CD4-positive, alpha-beta T cell (primary cell): ENCODE measurements around the gene METTL15. TPM values are rescaled to one million over a fixed set of nuclear protein-coding genes. Genes with fewer than 3 reads are reported as not detected.
"Not testable (repeated sequence)": the region's sequence is repeated elsewhere in the genome, so short reads cannot be mapped to it uniquely, and the experiment has no call there.

Experiments
- ATAC-seq: fragments of 200-7000 bp; cut with Tn5 transposase; one replicate; pipeline ENCODE4 v1.10.0; 2022; ENCODE audit warnings: mild to moderate bottlenecking; ENCODE audit not compliant: poor library complexity
- CTCF ChIA-PET: fragments of 350-600 bp; sonication (Branson Sonifier 250); formaldehyde crosslinking; loops from one replicate; lab custom pipeline; 2021; ENCODE audit warnings: antibody characterized with exemption, inconsistent platforms; lab: Charles Lee
- POLR2A ChIA-PET: fragments of 350-600 bp; sonication (Branson Sonifier 250); formaldehyde crosslinking; loops from one replicate; lab custom pipeline; 2021; ENCODE audit warnings: antibody characterized with exemption, inconsistent platforms; lab: Charles Lee
- DNase-seq, 14 experiments: peaks; one replicate each; pipeline ENCODE4 v3.0.0-alpha.2; 2013 to 2020; ENCODE audit warnings: mixed read lengths in 2 of 14
- H3K27ac ChIP-seq, 2 donors: one replicate each; pipeline versions ENCODE4 v1.5.1 to v1.7.0; 2013; ENCODE audit warnings: low read length in 2 of 2, low read depth in 1 of 2, mild to moderate bottlenecking in 1 of 2
- H3K27me3 ChIP-seq, 2 experiments: 1 replicate in 1 of 2; 2 replicates in 1 of 2; pipeline versions ENCODE4 v1.6.1 to v1.7.0; 2013; ENCODE audit warnings: low read length in 2 of 2, control low read depth in 1 of 2, mild to moderate bottlenecking in 1 of 2, moderate library complexity in 1 of 2; ENCODE audit not compliant: insufficient read depth in 2 of 2, control insufficient read depth in 1 of 2
- H3K36me3 ChIP-seq: one replicate; pipeline ENCODE4 v1.6.1; 2013; ENCODE audit warnings: low read length, control low read depth; ENCODE audit not compliant: insufficient read depth
- H3K4me1 ChIP-seq: one replicate; pipeline ENCODE4 v1.6.1; 2013; ENCODE audit warnings: low read length, control low read depth; ENCODE audit not compliant: insufficient read depth
- H3K4me3 ChIP-seq: one replicate; pipeline ENCODE4 v1.5.1; 2013; ENCODE audit warnings: mild to moderate bottlenecking, low read length, moderate library complexity
- H3K9me3 ChIP-seq, 2 experiments: 1 replicate in 1 of 2; 2 replicates in 1 of 2; pipeline versions ENCODE4 v1.6.1 to v1.7.0; 2013; ENCODE audit warnings: low read length in 2 of 2, mild to moderate bottlenecking in 2 of 2, control low read depth in 1 of 2, moderate library complexity in 1 of 2; ENCODE audit not compliant: control insufficient read depth in 1 of 2, insufficient read depth in 1 of 2
- H3K27ac Mint-ChIP-seq: one replicate; pipeline ENCODE4 v1.8.0; 2020; ENCODE audit warnings: mixed read lengths
- H3K27me3 Mint-ChIP-seq: one replicate; pipeline ENCODE4 v1.8.0; 2021; ENCODE audit warnings: mixed read lengths
- H3K36me3 Mint-ChIP-seq: one replicate; pipeline ENCODE4 v1.8.0; 2021; ENCODE audit warnings: low read depth, mixed read lengths
- H3K4me1 Mint-ChIP-seq: one replicate; pipeline ENCODE4 v1.8.0; 2021; ENCODE audit warnings: low read depth, mixed read lengths
- H3K4me3 Mint-ChIP-seq: one replicate; pipeline ENCODE4 v1.8.0; 2020; ENCODE audit warnings: mild to moderate bottlenecking, mixed read lengths
- H3K9me3 Mint-ChIP-seq: one replicate; pipeline ENCODE4 v1.8.0; 2020; ENCODE audit warnings: mixed read lengths
- intact Hi-C, 2 experiments: fragments of 100-400 bp; cut with DNase I in 1 of 2; cut with micrococcal nuclease in 1 of 2; formaldehyde crosslinking; loops; one replicate each; pipeline versions ENCODE4 v1.15.1 to v1.9.0; 2023 to 2025; cut with DNase I, micrococcal nuclease
- total RNA-seq, 174 experiments: library from RNA in 2 of 174; stranded (reverse) in 2 of 174; gene quantifications; one replicate each; pipeline ENCODE4 v1.2.3 and lab custom pipeline; 2021 to 2026
- TF ChIP-seq, protein P1 (sequence below): fragments of 200-600 bp; IDR thresholded peaks from one replicate; pipeline ENCODE4 v1.8.0; 2022; ENCODE audit warnings: antibody characterized with exemption, mild to moderate bottlenecking

Gene METTL15
- total RNA-seq, 2 experiments from 2014 or later = 3.5 to 4.4 TPM

DNA sequence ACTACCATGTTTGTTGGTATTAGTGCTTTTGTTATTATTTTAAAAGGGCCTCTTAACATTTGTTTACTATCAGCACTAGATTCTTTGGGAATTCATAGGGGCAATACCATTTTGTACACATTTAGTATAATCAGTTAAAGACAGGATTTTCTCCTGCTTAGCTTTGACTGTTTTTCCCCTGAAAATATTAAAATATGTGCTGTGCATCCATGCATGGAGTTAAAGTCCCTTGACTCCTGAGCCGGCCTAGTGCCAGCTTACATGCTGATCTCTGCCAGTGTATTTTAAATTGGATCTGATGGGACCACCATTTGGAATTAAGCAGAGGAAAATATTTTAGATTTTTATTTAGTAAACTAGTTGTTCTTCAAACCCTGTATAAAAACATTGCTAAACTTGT, 161.4 kb downstream of the METTL15 start:
- Histone ChIP-seq H3K27me3 (no peaks in the 10 kb centered on the region), H3K27ac (no peak overlapping the region), H3K9me3 (no peaks in the 10 kb centered on the region), H3K4me3 (no peak overlapping the region), H3K4me1 (no peaks in the 10 kb centered on the region), H3K36me3 (no peaks in the 10 kb centered on the region)
- DNase-seq = no peak
- no peaks in the 10 kb centered on the region for H3K4me1 Mint-ChIP-seq
- no peak for ATAC-seq
- TF ChIP-seq, protein P1, sequence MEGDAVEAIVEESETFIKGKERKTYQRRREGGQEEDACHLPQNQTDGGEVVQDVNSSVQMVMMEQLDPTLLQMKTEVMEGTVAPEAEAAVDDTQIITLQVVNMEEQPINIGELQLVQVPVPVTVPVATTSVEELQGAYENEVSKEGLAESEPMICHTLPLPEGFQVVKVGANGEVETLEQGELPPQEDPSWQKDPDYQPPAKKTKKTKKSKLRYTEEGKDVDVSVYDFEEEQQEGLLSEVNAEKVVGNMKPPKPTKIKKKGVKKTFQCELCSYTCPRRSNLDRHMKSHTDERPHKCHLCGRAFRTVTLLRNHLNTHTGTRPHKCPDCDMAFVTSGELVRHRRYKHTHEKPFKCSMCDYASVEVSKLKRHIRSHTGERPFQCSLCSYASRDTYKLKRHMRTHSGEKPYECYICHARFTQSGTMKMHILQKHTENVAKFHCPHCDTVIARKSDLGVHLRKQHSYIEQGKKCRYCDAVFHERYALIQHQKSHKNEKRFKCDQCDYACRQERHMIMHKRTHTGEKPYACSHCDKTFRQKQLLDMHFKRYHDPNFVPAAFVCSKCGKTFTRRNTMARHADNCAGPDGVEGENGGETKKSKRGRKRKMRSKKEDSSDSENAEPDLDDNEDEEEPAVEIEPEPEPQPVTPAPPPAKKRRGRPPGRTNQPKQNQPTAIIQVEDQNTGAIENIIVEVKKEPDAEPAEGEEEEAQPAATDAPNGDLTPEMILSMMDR = no peak
- ChIA-PET POLR2A (no interaction called here), CTCF (no interaction called here)
- no peaks in the 10 kb centered on the region for H3K27me3 Mint-ChIP-seq
- H3K9me3 Mint-ChIP-seq = peaks cover 14% of the 10 kb centered on the region
- intact Hi-C loops = no loop called here
- H3K36me3 Mint-ChIP-seq = peaks cover 55% of the 10 kb centered on the region
- no peak overlapping the region for H3K4me3 Mint-ChIP-seq
- H3K27ac Mint-ChIP-seq = no peak overlapping the region

GRCh38 chr11:28272247-28272646, 164.1 kb downstream of the METTL15 start:
- H3K9me3 ChIP-seq, H3K4me1 Mint-ChIP-seq, H3K4me1 ChIP-seq, H3K27me3 Mint-ChIP-seq, H3K4me3 ChIP-seq, CTCF ChIA-PET, H3K27ac ChIP-seq, H3K9me3 Mint-ChIP-seq, ATAC-seq, POLR2A ChIA-PET, H3K27me3 ChIP-seq, H3K27ac Mint-ChIP-seq, H3K36me3 ChIP-seq, H3K4me3 Mint-ChIP-seq, DNase-seq, intact Hi-C loops: not testable (repeated sequence)
- H3K36me3 Mint-ChIP-seq = peaks cover 38% of the 10 kb centered on the region

GRCh38 chr11:28274216-28274615, 166.0 kb downstream of the METTL15 start:
- Mint-ChIP-seq H3K27me3 (no peaks in the 10 kb centered on the region), H3K27ac (no peak overlapping the region), H3K36me3 (peaks cover 36% of the 10 kb centered on the region), H3K4me3 (no peak overlapping the region), H3K9me3 (peaks cover 8% of the 10 kb centered on the region), H3K4me1 (no peaks in the 10 kb centered on the region)
- ATAC-seq = no peak
- H3K4me1 ChIP-seq = no peaks in the 10 kb centered on the region
- H3K9me3 ChIP-seq = peaks cover 0 to 5% of the 10 kb centered on the region in 2 experiments
- ChIA-PET CTCF (no interaction called here), POLR2A (no interaction called here)
- no peak for DNase-seq
- H3K27ac ChIP-seq = no peak overlapping the region
- no peaks in the 10 kb centered on the region for H3K27me3 ChIP-seq
- H3K4me3 ChIP-seq = no peak overlapping the region
- TF ChIP-seq, protein P1 = no peak
- no peaks in the 10 kb centered on the region for H3K36me3 ChIP-seq
- intact Hi-C loops = no loop called here

DNA sequence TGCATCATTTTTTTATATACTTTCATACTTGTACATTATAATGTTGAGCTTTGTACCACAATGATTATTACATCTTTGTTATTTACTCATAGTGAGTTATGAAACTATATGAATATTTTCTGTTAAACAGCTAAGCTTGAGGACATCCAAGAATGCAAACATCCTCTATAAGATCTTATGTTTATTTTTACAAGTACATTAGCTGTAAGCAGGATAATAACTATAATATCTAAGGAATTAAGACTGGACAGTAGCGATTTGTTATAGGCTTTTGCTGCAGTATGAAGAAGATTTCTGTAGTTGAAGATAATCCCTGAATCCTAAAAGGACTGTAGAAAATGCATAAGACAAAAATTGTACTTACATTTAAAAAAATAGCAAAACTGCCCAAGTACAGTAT, 176.0 kb downstream of the METTL15 start:
- POLR2A ChIA-PET = no interaction called here
- intact Hi-C loops = no loop called here
- Histone ChIP-seq H3K9me3 (peaks cover 0 to 4% of the 10 kb centered on the region in 2 experiments), H3K27me3 (no peaks in the 10 kb centered on the region), H3K4me3 (no peak overlapping the region), H3K4me1 (no peaks in the 10 kb centered on the region), H3K27ac (no peak overlapping the region), H3K36me3 (no peaks in the 10 kb centered on the region)
- no peak for ATAC-seq
- DNase-seq = no peak
- H3K27me3 Mint-ChIP-seq = no peaks in the 10 kb centered on the region
- H3K36me3 Mint-ChIP-seq = peaks cover 20% of the 10 kb centered on the region
- no peak overlapping the region for H3K27ac Mint-ChIP-seq
- CTCF ChIA-PET = no interaction called here
- peaks cover 3% of the 10 kb centered on the region for H3K9me3 Mint-ChIP-seq
- H3K4me1 Mint-ChIP-seq = no peaks in the 10 kb centered on the region
- TF ChIP-seq, protein P1 = no peak
- H3K4me3 Mint-ChIP-seq = no peak overlapping the region
